RWPE2 (cell line): ENCODE data around the gene SLC2A2.

Experiments
- ATAC-seq: fragments of 200-7000 bp; cut with Tn5 transposase; 3 replicates; pipeline ENCODE4 v1.9.1; 2021; ENCODE audit warnings: low read depth
- DNase-seq: peaks from one replicate; pipeline ENCODE4 v3.0.0-alpha.2; 2020; ENCODE audit warnings: low spot score
- H3K27ac ChIP-seq: fragments of 450-650 bp; 2 replicates; pipeline ENCODE4 v1.5.1; 2017; ENCODE audit warnings: mild to moderate bottlenecking; ENCODE audit not compliant: poor library complexity, severe bottlenecking
- H3K27me3 ChIP-seq: fragments of 250-450 bp; sonication (Bioruptor Pico); 2 replicates; pipeline ENCODE4 v1.5.1; 2021; ENCODE audit warnings: mild to moderate bottlenecking, moderate library complexity; ENCODE audit not compliant: insufficient read depth, poor library complexity, severe bottlenecking
- H3K36me3 ChIP-seq: fragments of 250-450 bp; sonication (Bioruptor Pico); 2 replicates; pipeline ENCODE4 v1.5.1; 2020; ENCODE audit warnings: low read depth, mild to moderate bottlenecking, moderate library complexity
- H3K4me1 ChIP-seq: fragments of 250-450 bp; sonication (Bioruptor Pico); 2 replicates; pipeline ENCODE4 v1.5.1; 2021; ENCODE audit warnings: mild to moderate bottlenecking, moderate library complexity; ENCODE audit not compliant: insufficient read depth, poor library complexity, severe bottlenecking
- H3K4me3 ChIP-seq: fragments of 250-450 bp; sonication (Bioruptor Pico); 2 replicates; pipeline ENCODE4 v1.5.1; 2021; ENCODE audit warnings: mild to moderate bottlenecking, moderate library complexity; ENCODE audit not compliant: severe bottlenecking
- H3K9me3 ChIP-seq: fragments of 250-450 bp; sonication (Bioruptor Pico); 2 replicates; pipeline ENCODE4 v1.5.1; 2021; ENCODE audit warnings: mild to moderate bottlenecking, moderate library complexity; ENCODE audit not compliant: severe bottlenecking
- TF ChIP-seq, protein P1 (sequence below): fragments of 450-650 bp; IDR thresholded peaks from one replicate; pipeline ENCODE4 v1.5.1; 2017; ENCODE audit warnings: mild to moderate bottlenecking, moderate library complexity; ENCODE audit not compliant: poor library complexity, severe bottlenecking

SLC2A2 gene

GRCh38 chr3:171026597-171027293, at the start of gene SLC2A2:
Gene SLC2A2, minus strand, starts transcription at chr3:171026720. Its CDS starts 50 bp downstream, at chr3:171026670.
- TF ChIP-seq, protein P1, sequence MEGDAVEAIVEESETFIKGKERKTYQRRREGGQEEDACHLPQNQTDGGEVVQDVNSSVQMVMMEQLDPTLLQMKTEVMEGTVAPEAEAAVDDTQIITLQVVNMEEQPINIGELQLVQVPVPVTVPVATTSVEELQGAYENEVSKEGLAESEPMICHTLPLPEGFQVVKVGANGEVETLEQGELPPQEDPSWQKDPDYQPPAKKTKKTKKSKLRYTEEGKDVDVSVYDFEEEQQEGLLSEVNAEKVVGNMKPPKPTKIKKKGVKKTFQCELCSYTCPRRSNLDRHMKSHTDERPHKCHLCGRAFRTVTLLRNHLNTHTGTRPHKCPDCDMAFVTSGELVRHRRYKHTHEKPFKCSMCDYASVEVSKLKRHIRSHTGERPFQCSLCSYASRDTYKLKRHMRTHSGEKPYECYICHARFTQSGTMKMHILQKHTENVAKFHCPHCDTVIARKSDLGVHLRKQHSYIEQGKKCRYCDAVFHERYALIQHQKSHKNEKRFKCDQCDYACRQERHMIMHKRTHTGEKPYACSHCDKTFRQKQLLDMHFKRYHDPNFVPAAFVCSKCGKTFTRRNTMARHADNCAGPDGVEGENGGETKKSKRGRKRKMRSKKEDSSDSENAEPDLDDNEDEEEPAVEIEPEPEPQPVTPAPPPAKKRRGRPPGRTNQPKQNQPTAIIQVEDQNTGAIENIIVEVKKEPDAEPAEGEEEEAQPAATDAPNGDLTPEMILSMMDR = no peak
- no peak within 1 kb of the TSS for H3K4me3 ChIP-seq
- H3K27ac ChIP-seq = no peak within 1 kb of the TSS
- no peaks in the 10 kb centered on the region for H3K9me3 ChIP-seq
- no peaks in the 10 kb centered on the region for H3K27me3 ChIP-seq
- ATAC-seq (no peak), DNase-seq (no peak)
- no peaks in the 10 kb centered on the region for H3K36me3 ChIP-seq
- peaks cover 3% of the 10 kb centered on the region for H3K4me1 ChIP-seq

DNA sequence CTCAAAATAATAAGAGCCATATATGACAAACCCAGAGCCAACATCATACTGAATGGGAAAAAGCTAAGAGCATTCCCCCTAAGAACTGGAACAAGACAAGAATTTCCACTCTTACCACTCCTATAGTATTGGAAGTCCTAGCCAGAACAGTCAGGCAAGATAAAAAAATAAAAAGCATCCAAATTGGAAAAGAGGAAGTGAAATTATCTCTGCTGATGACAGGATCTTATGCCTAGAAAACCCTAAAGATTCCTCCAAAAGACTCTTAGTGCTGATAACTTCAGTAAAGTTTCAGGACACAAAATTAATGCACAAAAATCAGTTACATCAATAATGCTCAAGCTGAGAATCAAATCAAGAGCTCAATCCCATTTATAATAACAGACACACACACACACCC, 45.9 kb upstream of the SLC2A2 start:
- Histone ChIP-seq H3K4me3 (no peak overlapping the region), H3K27ac (no peak overlapping the region), H3K4me1 (no peaks in the 10 kb centered on the region), H3K27me3 (no peaks in the 10 kb centered on the region), H3K36me3 (no peaks in the 10 kb centered on the region), H3K9me3 (no peaks in the 10 kb centered on the region)
- no peak for ATAC-seq
- no peak for DNase-seq
- TF ChIP-seq, protein P1 = no peak

GRCh38 chr3:171068658-171069057, 42.1 kb upstream of the SLC2A2 start:
- H3K27ac ChIP-seq = no peak overlapping the region
- H3K27me3 ChIP-seq = no peaks in the 10 kb centered on the region
- H3K4me1 ChIP-seq = no peaks in the 10 kb centered on the region
- no peak overlapping the region for H3K4me3 ChIP-seq
- H3K36me3 ChIP-seq = no peaks in the 10 kb centered on the region
- ATAC-seq = no peak
- no peak for DNase-seq
- TF ChIP-seq, protein P1 = no peak
- no peaks in the 10 kb centered on the region for H3K9me3 ChIP-seq

GRCh38 chr3:171066206-171066605, 39.7 kb upstream of the SLC2A2 start:
- no peaks in the 10 kb centered on the region for H3K36me3 ChIP-seq

DNA sequence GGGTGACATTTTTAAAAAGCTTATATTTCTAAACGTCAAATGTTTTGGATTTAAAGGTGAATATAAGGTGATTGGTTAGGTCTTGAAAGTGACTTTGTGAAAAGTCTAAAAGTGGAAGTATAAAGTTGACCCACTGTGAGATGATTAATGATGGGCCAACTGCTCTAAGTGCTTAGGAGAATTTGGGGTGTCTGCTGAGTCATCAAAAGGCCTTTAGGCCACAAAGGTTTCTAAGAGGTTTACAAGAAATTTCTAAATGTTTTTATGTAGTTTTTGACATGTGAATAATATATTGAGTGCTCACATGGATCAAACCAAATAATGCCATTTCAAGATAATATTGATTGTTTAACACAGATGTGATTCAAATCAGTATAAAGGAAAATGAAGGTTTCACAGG, 39.2 kb upstream of the SLC2A2 start:
- no peaks in the 10 kb centered on the region for H3K27me3 ChIP-seq
- no peaks in the 10 kb centered on the region for H3K36me3 ChIP-seq
- no peak overlapping the region for H3K4me3 ChIP-seq
- H3K27ac ChIP-seq = no peak overlapping the region
- H3K9me3 ChIP-seq = no peaks in the 10 kb centered on the region
- ATAC-seq (no peak), DNase-seq (no peak)
- TF ChIP-seq, protein P1 = no peak
- H3K4me1 ChIP-seq = no peaks in the 10 kb centered on the region

More at GRCh38 chr3:171066206-171066605, 39.7 kb upstream of the SLC2A2 start:
- Histone ChIP-seq H3K27ac (no peak overlapping the region), H3K4me1 (no peaks in the 10 kb centered on the region), H3K4me3 (no peak overlapping the region), H3K9me3 (no peaks in the 10 kb centered on the region), H3K27me3 (no peaks in the 10 kb centered on the region)
- DNase-seq (no peak), ATAC-seq (no peak)
- TF ChIP-seq, protein P1 = no peak
